ENCODE data around the gene ADAMTS8. TPM values are rescaled to one million over a fixed set of nuclear protein-coding genes. Genes with fewer than 3 reads are reported as not detected.

ADAMTS8 gene
- total RNA-seq, 1 experiment from 2014 or later = not detected

DNA sequence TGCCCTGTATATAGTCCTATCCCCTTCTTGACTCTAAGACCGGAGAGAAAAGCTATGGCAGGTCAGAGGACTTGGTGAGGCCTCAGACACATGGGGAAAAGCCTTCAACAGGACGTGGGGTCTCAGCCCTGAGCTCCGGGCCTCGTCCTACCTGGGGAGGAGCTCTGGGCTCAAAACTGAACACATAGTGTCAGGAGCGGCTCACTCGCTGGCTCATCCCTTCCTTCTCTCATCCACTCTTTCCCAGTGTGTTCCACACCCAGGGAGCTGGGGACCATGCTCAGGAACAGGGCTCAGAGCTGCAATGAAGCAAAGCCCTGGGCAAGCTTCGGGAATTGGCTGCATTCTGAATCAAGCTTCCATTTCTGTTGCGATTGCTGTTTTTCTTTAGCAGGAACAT, 34.5 kb upstream of the ADAMTS8 start:
- no peak overlapping the region for H3K4me3 ChIP-seq (ENCODE audit: low read length)
- ATAC-seq (no peak), DNase-seq (no peak)
- H4K20me1 ChIP-seq (ENCODE audit: low read length) = no peaks in the 10 kb centered on the region
- H3K27me3 ChIP-seq (ENCODE audit: low read length) = no peaks in the 10 kb centered on the region
- H3K9me2 ChIP-seq (replicated peaks; ENCODE audit: low read length) = no peaks in the 10 kb centered on the region
- no peaks in the 10 kb centered on the region for H3F3A ChIP-seq (ENCODE audit: low read length, unreplicated experiment)
- TF ChIP-seq, protein P1, sequence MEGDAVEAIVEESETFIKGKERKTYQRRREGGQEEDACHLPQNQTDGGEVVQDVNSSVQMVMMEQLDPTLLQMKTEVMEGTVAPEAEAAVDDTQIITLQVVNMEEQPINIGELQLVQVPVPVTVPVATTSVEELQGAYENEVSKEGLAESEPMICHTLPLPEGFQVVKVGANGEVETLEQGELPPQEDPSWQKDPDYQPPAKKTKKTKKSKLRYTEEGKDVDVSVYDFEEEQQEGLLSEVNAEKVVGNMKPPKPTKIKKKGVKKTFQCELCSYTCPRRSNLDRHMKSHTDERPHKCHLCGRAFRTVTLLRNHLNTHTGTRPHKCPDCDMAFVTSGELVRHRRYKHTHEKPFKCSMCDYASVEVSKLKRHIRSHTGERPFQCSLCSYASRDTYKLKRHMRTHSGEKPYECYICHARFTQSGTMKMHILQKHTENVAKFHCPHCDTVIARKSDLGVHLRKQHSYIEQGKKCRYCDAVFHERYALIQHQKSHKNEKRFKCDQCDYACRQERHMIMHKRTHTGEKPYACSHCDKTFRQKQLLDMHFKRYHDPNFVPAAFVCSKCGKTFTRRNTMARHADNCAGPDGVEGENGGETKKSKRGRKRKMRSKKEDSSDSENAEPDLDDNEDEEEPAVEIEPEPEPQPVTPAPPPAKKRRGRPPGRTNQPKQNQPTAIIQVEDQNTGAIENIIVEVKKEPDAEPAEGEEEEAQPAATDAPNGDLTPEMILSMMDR (conservative IDR thresholded peaks at IDR 0.05; ENCODE audit: low read depth, low read length) = no peak
- TF ChIP-seq EZH2phosphoT487 (IDR thresholded peaks at IDR 0.05; ENCODE audit: borderline replicate concordance, low read length) (no peak), EZH2 (IDR thresholded peaks at IDR 0.05; ENCODE audit: low read length, unreplicated experiment) (no peak)
- no peak overlapping the region for H3K27ac ChIP-seq (ENCODE audit: low read length)
- peaks cover 15% of the 10 kb centered on the region for H3K79me2 ChIP-seq (ENCODE audit: low read length)
- intact Hi-C loops (cut with micrococcal nuclease) = no loop called here
- no TSS peak for BruUV-seq (replicated peaks)
- no peak overlapping the region for H2AFZ ChIP-seq (ENCODE audit: low read length)
- no peak overlapping the region for H3K4me2 ChIP-seq (ENCODE audit: low read length)
- POLR2A ChIA-PET (ENCODE audit: unreplicated experiment) = interaction anchor here (0.6 kb wide), 1 partner anchor 49 kb away, joined by 3 read pairs; no protein-coding TSS in a partner anchor
- CTCF ChIA-PET = no interaction called here
- H3K9me3 ChIP-seq (ENCODE audit: low read length) = no peaks in the 10 kb centered on the region
- H3K9ac ChIP-seq (ENCODE audit: low read length) = no peak overlapping the region
- peaks cover 33% of the 10 kb centered on the region for H3K36me3 ChIP-seq (ENCODE audit: low read depth, low read length)
- no peaks in the 10 kb centered on the region for H3K4me1 ChIP-seq (ENCODE audit: insufficient read depth, low read length)

DNA sequence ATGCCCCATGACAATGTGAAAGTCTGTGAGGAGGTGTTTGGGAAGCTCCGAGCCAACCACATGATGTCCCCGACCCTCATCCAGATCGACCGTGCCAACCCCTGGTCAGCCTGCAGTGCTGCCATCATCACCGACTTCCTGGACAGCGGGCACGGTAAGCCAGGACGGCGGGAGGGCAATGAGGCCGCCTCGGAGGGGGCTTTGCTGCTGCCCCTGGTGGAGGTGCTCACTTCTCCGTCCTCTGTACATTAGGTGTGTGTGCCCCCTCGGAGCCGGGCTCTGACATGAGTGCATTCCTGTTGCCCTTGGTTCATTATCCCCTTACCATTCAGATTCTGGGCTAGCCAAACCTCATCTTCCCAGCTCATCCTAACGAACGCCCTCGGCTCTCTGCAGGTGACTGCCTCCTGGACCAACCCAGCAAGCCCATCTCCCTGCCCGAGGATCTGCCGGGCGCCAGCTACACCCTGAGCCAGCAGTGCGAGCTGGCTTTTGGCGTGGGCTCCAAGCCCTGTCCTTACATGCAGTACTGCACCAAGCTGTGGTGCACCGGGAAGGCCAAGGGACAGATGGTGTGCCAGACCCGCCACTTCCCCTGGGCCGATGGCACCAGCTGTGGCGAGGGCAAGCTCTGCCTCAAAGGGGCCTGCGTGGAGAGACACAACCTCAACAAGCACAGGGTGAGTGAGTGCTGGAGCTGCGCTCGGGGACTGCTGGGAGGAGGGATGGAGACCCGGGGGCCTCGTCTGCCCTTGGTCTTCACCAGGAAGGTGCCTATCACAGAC, 33.9 kb upstream of the ADAMTS8 start:
- no peaks in the 10 kb centered on the region for H3K9me2 ChIP-seq (replicated peaks; ENCODE audit: low read length)
- H3K9ac ChIP-seq (ENCODE audit: low read length) = no peak overlapping the region
- H3K4me3 ChIP-seq (ENCODE audit: low read length) = no peak overlapping the region
- no peaks in the 10 kb centered on the region for H3F3A ChIP-seq (ENCODE audit: low read length, unreplicated experiment)
- no peak for TF ChIP-seq EZH2 (IDR thresholded peaks at IDR 0.05; ENCODE audit: low read length, unreplicated experiment)
- no peak for TF ChIP-seq EZH2phosphoT487 (IDR thresholded peaks at IDR 0.05; ENCODE audit: borderline replicate concordance, low read length)
- TF ChIP-seq, protein P1 (conservative IDR thresholded peaks at IDR 0.05; ENCODE audit: low read depth, low read length) = no peak
- no peaks in the 10 kb centered on the region for H3K27me3 ChIP-seq (ENCODE audit: low read length)
- no peak overlapping the region for H2AFZ ChIP-seq (ENCODE audit: low read length)
- ATAC-seq = no peak
- H3K79me2 ChIP-seq (ENCODE audit: low read length) = peaks cover 20% of the 10 kb centered on the region
- H3K4me1 ChIP-seq (ENCODE audit: insufficient read depth, low read length) = no peaks in the 10 kb centered on the region
- no peaks in the 10 kb centered on the region for H4K20me1 ChIP-seq (ENCODE audit: low read length)
- no peak for DNase-seq
- H3K36me3 ChIP-seq (ENCODE audit: low read depth, low read length) = peaks cover 36% of the 10 kb centered on the region
- no TSS peak for BruUV-seq (replicated peaks)
- ChIA-PET POLR2A (ENCODE audit: unreplicated experiment) (no interaction called here), CTCF (no interaction called here)
- no peaks in the 10 kb centered on the region for H3K9me3 ChIP-seq (ENCODE audit: low read length)
- intact Hi-C loops (cut with micrococcal nuclease) = no loop called here
- H3K4me2 ChIP-seq (ENCODE audit: low read length) = no peak overlapping the region
- no peak overlapping the region for H3K27ac ChIP-seq (ENCODE audit: low read length)

DNA sequence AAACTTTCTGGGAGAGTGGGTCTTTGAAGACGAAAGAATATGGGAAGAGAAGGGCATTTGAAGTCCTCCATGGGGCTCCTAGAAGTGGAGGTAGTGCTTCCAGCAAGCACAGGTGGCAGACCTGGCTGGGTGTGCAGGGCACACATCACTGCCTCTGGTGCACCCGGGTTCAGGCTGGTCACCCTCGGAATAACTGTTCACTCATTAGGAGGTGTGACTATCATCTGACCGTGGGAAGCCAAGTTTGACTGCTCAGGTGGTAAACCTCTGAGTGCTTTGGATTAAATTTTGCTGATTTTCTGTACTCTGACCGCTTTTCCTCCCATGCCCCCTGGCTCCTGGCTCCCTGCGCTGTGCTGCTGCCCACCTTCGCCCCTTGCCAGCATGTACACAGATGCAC, 31.1 kb upstream of the ADAMTS8 start:
- Histone ChIP-seq H3K9me3 (ENCODE audit: low read length) (no peaks in the 10 kb centered on the region), H4K20me1 (ENCODE audit: low read length) (no peaks in the 10 kb centered on the region), H3K4me3 (ENCODE audit: low read length) (no peak overlapping the region), H3K36me3 (ENCODE audit: low read depth, low read length) (peaks cover 31% of the 10 kb centered on the region), H2AFZ (ENCODE audit: low read length) (no peak overlapping the region), H3K9ac (ENCODE audit: low read length) (no peak overlapping the region), H3K27me3 (ENCODE audit: low read length) (no peaks in the 10 kb centered on the region), H3K4me2 (ENCODE audit: low read length) (no peak overlapping the region), H3K27ac (ENCODE audit: low read length) (no peak overlapping the region), H3F3A (ENCODE audit: low read length, unreplicated experiment) (no peaks in the 10 kb centered on the region), H3K9me2 (replicated peaks; ENCODE audit: low read length) (no peaks in the 10 kb centered on the region), H3K4me1 (ENCODE audit: insufficient read depth, low read length) (0 out of 2 replicates have a peak, but pooled peaks cover 4% of the 10 kb centered on the region), H3K79me2 (ENCODE audit: low read length) (peaks cover 44% of the 10 kb centered on the region)
- TF ChIP-seq EZH2phosphoT487 (IDR thresholded peaks at IDR 0.05; ENCODE audit: borderline replicate concordance, low read length) = no peak
- TF ChIP-seq, protein P1 (conservative IDR thresholded peaks at IDR 0.05; ENCODE audit: low read depth, low read length) = no peak
- TF ChIP-seq EZH2 (IDR thresholded peaks at IDR 0.05; ENCODE audit: low read length, unreplicated experiment) = no peak
- ATAC-seq (no peak), DNase-seq (no peak)
- ChIA-PET POLR2A (ENCODE audit: unreplicated experiment) (no interaction called here), CTCF (no interaction called here)
- intact Hi-C loops (cut with micrococcal nuclease) = no loop called here
- no TSS peak for BruUV-seq (replicated peaks)

Data from PC-3 (cell line).